PFSK-1 (cell line): Measurements from ENCODE around the gene MST1.

Experiments
- FOXP2 ChIP-seq: optimal IDR thresholded peaks from 2 replicates; pipeline ENCODE3; 2011; ENCODE audit warnings: borderline replicate concordance, control low read depth, inconsistent platforms; ENCODE audit not compliant: insufficient read depth; ENCODE audit errors: extremely low read length, extremely low read depth
- POLR2AphosphoS5 ChIP-seq: IDR thresholded peaks from 2 replicates; pipeline ENCODE4 v1.6.1; 2012; ENCODE audit warnings: low read depth, mild to moderate bottlenecking, control low read depth, low read length, moderate library complexity
- SIN3A ChIP-seq: IDR thresholded peaks from 2 replicates; pipeline ENCODE4 v1.6.1; 2012; ENCODE audit warnings: mild to moderate bottlenecking, low read length, moderate library complexity, borderline replicate concordance; ENCODE audit not compliant: insufficient read depth
- TAF1 ChIP-seq: IDR thresholded peaks from 2 replicates; pipeline ENCODE4 v1.6.1; 2012; ENCODE audit warnings: low read length, control low read depth, borderline replicate concordance; ENCODE audit not compliant: insufficient read depth
- TF ChIP-seq, protein P1 (sequence below), 2 experiments: IDR thresholded peaks; 2 replicates each; pipeline versions ENCODE4 v1.6.1 to v1.8.0; 2011 to 2012; ENCODE audit warnings: low read depth in 2 of 2, low read length in 2 of 2, control low read depth in 1 of 2, inconsistent platforms in 1 of 2, mild to moderate bottlenecking in 1 of 2, moderate library complexity in 1 of 2; ENCODE audit not compliant: insufficient read depth in 1 of 2

MST1 gene

DNA sequence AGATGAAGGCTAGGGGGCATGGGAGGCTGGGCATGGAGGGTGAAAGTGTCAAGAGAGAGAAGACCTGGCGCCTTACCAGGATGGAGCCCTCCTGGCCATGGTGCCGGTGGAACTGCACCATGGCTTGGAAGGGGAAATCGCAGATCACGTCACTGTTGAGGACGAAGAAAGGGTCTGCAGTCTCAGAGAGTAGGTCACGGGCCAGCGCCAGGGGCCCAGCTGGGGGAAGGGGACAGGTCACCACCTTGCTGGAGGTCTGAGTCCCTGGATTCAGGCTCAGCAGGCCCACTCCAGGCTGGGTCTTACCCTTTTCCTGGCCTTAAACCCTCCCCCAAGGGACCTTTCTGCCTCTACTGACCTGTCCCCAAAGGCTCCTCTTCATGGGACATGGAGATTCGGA, 33.6 kb upstream of the MST1 start:
- TF ChIP-seq TAF1 = no peak
- no peak for TF ChIP-seq FOXP2
- TF ChIP-seq SIN3A = no peak
- no peak for TF ChIP-seq POLR2AphosphoS5
- TF ChIP-seq, protein P1, sequence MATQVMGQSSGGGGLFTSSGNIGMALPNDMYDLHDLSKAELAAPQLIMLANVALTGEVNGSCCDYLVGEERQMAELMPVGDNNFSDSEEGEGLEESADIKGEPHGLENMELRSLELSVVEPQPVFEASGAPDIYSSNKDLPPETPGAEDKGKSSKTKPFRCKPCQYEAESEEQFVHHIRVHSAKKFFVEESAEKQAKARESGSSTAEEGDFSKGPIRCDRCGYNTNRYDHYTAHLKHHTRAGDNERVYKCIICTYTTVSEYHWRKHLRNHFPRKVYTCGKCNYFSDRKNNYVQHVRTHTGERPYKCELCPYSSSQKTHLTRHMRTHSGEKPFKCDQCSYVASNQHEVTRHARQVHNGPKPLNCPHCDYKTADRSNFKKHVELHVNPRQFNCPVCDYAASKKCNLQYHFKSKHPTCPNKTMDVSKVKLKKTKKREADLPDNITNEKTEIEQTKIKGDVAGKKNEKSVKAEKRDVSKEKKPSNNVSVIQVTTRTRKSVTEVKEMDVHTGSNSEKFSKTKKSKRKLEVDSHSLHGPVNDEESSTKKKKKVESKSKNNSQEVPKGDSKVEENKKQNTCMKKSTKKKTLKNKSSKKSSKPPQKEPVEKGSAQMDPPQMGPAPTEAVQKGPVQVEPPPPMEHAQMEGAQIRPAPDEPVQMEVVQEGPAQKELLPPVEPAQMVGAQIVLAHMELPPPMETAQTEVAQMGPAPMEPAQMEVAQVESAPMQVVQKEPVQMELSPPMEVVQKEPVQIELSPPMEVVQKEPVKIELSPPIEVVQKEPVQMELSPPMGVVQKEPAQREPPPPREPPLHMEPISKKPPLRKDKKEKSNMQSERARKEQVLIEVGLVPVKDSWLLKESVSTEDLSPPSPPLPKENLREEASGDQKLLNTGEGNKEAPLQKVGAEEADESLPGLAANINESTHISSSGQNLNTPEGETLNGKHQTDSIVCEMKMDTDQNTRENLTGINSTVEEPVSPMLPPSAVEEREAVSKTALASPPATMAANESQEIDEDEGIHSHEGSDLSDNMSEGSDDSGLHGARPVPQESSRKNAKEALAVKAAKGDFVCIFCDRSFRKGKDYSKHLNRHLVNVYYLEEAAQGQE (IDR thresholded peaks at IDR 0.05; ENCODE audit: insufficient read depth in 1 of 2, low read depth in 2 of 2, low read length in 2 of 2) = no peak

DNA sequence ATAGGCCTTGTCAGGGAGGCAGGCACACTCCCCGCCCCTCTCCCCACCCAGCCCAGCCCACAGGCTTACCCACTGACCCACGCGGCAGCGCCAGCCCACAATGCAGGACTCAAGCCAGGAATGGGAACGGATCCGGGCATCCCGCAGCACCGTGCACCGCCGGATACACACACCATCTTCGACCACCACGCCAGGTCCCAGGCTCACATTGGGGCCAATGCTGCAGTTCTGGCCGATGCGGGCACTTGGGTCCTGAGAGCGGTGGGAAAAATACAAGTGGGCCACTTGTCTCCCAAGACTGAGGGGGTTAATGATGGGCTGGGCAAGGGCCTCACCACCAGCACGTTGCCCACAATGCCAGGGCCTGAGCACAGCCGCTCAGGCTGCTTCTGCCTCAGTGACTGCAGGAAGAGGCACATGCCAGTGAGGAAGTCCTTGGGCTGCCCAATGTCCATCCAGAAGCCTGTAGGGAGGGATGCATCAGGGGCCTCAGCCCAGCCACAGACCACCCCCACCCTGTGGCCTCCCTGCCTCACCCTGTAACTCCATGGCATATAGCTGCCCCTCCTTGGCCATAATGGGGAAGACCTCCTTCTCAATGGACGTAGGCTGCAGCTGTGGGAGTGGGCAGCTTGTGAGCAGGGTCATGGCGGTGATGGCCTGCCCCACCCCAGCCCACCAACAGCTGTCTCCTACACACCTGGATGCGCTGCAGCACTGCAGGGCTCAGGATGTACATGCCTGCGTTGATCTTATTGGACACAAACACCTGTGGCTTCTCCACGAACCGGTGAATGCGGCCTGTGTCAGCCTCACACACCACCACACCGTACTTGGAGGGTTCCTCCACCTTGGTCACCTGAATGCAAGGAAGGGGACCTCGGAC, 32.9 kb upstream of the MST1 start:
- TF ChIP-seq SIN3A = no peak
- no peak for TF ChIP-seq FOXP2
- no peak for TF ChIP-seq TAF1
- no peak for TF ChIP-seq POLR2AphosphoS5
- TF ChIP-seq, protein P1 (IDR thresholded peaks at IDR 0.05; ENCODE audit: insufficient read depth in 1 of 2, low read depth in 2 of 2, low read length in 2 of 2) = no peak

DNA sequence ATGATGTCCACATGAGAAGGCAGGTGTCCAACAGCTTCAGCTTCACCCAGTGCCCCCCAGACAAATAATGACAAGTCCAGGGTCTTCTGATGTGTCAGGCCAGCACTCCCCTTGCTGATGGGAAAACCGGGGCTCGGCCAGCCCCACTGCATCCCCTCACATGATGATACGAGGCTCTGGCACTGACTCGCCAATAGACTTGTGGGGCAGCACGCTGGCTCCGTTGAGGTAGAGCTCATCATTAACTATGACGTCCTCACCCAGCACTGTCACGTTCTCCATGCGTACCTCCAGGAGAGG, 32.3 kb upstream of the MST1 start:
- TF ChIP-seq, protein P1 (IDR thresholded peaks at IDR 0.05; ENCODE audit: insufficient read depth in 1 of 2, low read depth in 2 of 2, low read length in 2 of 2) = no peak
- TF ChIP-seq FOXP2 (no peak), TAF1 (no peak), POLR2AphosphoS5 (no peak), SIN3A (no peak)

DNA sequence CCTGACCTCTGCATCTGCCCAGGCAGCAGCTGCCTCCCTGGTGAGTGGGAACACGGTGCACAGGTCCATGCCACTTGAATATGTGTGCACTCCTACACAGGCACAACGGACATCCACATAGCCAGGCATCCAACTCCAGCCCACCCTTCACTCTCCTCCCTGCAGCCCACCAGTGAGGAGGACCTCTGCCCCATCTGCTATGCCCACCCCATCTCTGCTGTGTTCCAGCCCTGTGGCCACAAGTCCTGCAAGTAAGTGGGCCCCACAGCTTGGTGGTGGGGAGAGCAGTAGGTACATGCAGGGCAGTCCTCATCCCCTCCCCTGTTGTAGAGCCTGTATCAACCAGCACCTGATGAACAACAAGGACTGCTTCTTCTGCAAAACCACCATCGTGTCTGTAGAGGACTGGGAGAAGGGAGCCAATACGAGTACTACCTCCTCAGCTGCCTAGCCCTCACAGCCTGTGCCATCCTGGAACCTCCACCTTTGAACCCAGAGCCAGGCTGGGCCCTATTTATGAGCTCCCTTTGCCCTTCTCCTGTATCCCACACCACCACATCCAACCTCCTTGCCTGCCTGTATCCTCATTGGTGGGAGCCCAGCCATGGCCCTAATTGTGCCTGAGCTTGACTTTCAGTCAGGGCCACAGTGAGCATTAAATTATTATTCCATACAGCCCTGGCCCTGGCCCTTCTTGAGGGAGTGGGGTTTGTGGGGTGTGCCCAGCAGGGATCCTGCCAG, 31.8 kb upstream of the MST1 start:
- TF ChIP-seq TAF1 (no peak), FOXP2 (no peak), SIN3A (no peak), POLR2AphosphoS5 (no peak; the same call in 1 of the 2 replicates)
- TF ChIP-seq, protein P1 (IDR thresholded peaks at IDR 0.05; ENCODE audit: insufficient read depth in 1 of 2, low read depth in 2 of 2, low read length in 2 of 2) = no peak
